ENCODE measurements around the gene TRIM60. TPM values are rescaled to one million over a fixed set of nuclear protein-coding genes. Genes with fewer than 3 reads are reported as not detected.
"Not testable (repeated sequence)": the region's sequence is repeated elsewhere in the genome, so short reads cannot be mapped to it uniquely, and the experiment has no call there.

Gene TRIM60
- total RNA-seq, 1 experiment from 2014 or later: not detected

- POLR2A ChIA-PET: no interaction called here
- no peak overlapping the region for H3K4me3 Mint-ChIP-seq (ENCODE audit: unreplicated experiment)
- no peak overlapping the region for H3K27ac Mint-ChIP-seq (ENCODE audit: low read depth, unreplicated experiment)
- no peaks in the 10 kb centered on the region for H3K9me3 Mint-ChIP-seq (ENCODE audit: unreplicated experiment)
- TF ChIP-seq CTCF (IDR thresholded peaks at IDR 0.05; ENCODE audit: unreplicated experiment): no peak
- H3K4me1 Mint-ChIP-seq (ENCODE audit: insufficient read depth, unreplicated experiment): no peaks in the 10 kb centered on the region
- H3K36me3 Mint-ChIP-seq (ENCODE audit: insufficient read depth, unreplicated experiment): no peaks in the 10 kb centered on the region
- CTCF ChIA-PET: interaction anchor here (0.5 to 1.1 kb wide), 2 partner anchors 14 to 63 kb away, joined by 3 to 5 read pairs; no protein-coding TSS in a partner anchor
- intact Hi-C loops (cut with micrococcal nuclease): no loop called here
- no TSS peak for BruUV-seq (replicated peaks)
- no peak for DNase-seq (ENCODE audit: unreplicated experiment)
- H3K27me3 Mint-ChIP-seq (ENCODE audit: insufficient read depth, unreplicated experiment): no peaks in the 10 kb centered on the region
These were observed 20.4 kb upstream of the TRIM60 start for GRCh38 chr4:165011403-165011802.

GRCh38 chr4:165013691-165014090 is 18.1 kb upstream of the TRIM60 start:
- no peak for DNase-seq (ENCODE audit: unreplicated experiment)
- no peaks in the 10 kb centered on the region for H3K4me1 Mint-ChIP-seq (ENCODE audit: insufficient read depth, unreplicated experiment)
- H3K27ac Mint-ChIP-seq (ENCODE audit: low read depth, unreplicated experiment): no peak overlapping the region
- ChIA-PET POLR2A (no interaction called here), CTCF (interaction anchor here (0.5 kb wide), 1 partner anchor 37 kb away, joined by 3 read pairs; no protein-coding TSS in a partner anchor)
- H3K9me3 Mint-ChIP-seq (ENCODE audit: unreplicated experiment): no peaks in the 10 kb centered on the region
- intact Hi-C loops (cut with micrococcal nuclease): no loop called here
- BruUV-seq (replicated peaks): no TSS peak
- no peak overlapping the region for H3K4me3 Mint-ChIP-seq (ENCODE audit: unreplicated experiment)
- no peaks in the 10 kb centered on the region for H3K27me3 Mint-ChIP-seq (ENCODE audit: insufficient read depth, unreplicated experiment)
- TF ChIP-seq CTCF (IDR thresholded peaks at IDR 0.05; ENCODE audit: unreplicated experiment): no peak
- H3K36me3 Mint-ChIP-seq (ENCODE audit: insufficient read depth, unreplicated experiment): no peaks in the 10 kb centered on the region

GRCh38 chr4:165016971-165017370 is 14.8 kb upstream of the TRIM60 start:
- Mint-ChIP-seq H3K27me3 (ENCODE audit: insufficient read depth, unreplicated experiment) (no peaks in the 10 kb centered on the region), H3K36me3 (ENCODE audit: insufficient read depth, unreplicated experiment) (no peaks in the 10 kb centered on the region), H3K4me1 (ENCODE audit: insufficient read depth, unreplicated experiment) (no peaks in the 10 kb centered on the region), H3K9me3 (ENCODE audit: unreplicated experiment) (no peaks in the 10 kb centered on the region), H3K4me3 (ENCODE audit: unreplicated experiment) (no peak overlapping the region), H3K27ac (ENCODE audit: low read depth, unreplicated experiment) (no peak overlapping the region)
- ChIA-PET POLR2A (no interaction called here), CTCF (interaction anchor here (0.7 to 1.1 kb wide), 4 partner anchors 19 to 249 kb away, joined by 3 read pairs; no protein-coding TSS in a partner anchor)
- no TSS peak for BruUV-seq (replicated peaks)
- intact Hi-C loops (cut with micrococcal nuclease): no loop called here
- no peak for TF ChIP-seq CTCF (IDR thresholded peaks at IDR 0.05; ENCODE audit: unreplicated experiment)
- peak; percentile 28 for DNase-seq (ENCODE audit: unreplicated experiment)

GRCh38 chr4:165019995-165020394 is 11.8 kb upstream of the TRIM60 start:
- H3K36me3 Mint-ChIP-seq (ENCODE audit: insufficient read depth, unreplicated experiment); DNase-seq (ENCODE audit: unreplicated experiment); POLR2A ChIA-PET; H3K27ac Mint-ChIP-seq (ENCODE audit: low read depth, unreplicated experiment); BruUV-seq (replicated peaks); H3K9me3 Mint-ChIP-seq (ENCODE audit: unreplicated experiment); CTCF ChIA-PET; H3K4me3 Mint-ChIP-seq (ENCODE audit: unreplicated experiment); intact Hi-C loops (cut with micrococcal nuclease); H3K27me3 Mint-ChIP-seq (ENCODE audit: insufficient read depth, unreplicated experiment); H3K4me1 Mint-ChIP-seq (ENCODE audit: insufficient read depth, unreplicated experiment): not testable (repeated sequence)

GRCh38 chr4:165025782-165026181 is 6.0 kb upstream of the TRIM60 start:
- H3K36me3 Mint-ChIP-seq (ENCODE audit: insufficient read depth, unreplicated experiment); CTCF ChIA-PET; BruUV-seq (replicated peaks); POLR2A ChIA-PET; H3K27ac Mint-ChIP-seq (ENCODE audit: low read depth, unreplicated experiment); H3K27me3 Mint-ChIP-seq (ENCODE audit: insufficient read depth, unreplicated experiment); H3K4me1 Mint-ChIP-seq (ENCODE audit: insufficient read depth, unreplicated experiment); intact Hi-C loops (cut with micrococcal nuclease); H3K9me3 Mint-ChIP-seq (ENCODE audit: unreplicated experiment); DNase-seq (ENCODE audit: unreplicated experiment); H3K4me3 Mint-ChIP-seq (ENCODE audit: unreplicated experiment): not testable (repeated sequence)
